Measurements from ENCODE around the gene ATP1A4.

ATP1A4 gene

GRCh38 chr1:160130939-160131338, 20.5 kb upstream of the ATP1A4 start:
- no peak for TF ChIP-seq CTCF (IDR thresholded peaks at IDR 0.05)

- TF ChIP-seq CTCF (IDR thresholded peaks at IDR 0.05) = no peak
Observed at GRCh38 chr1:160131803-160132565, 19.4 kb upstream of the ATP1A4 start.

- TF ChIP-seq CTCF (IDR thresholded peaks at IDR 0.05) = no peak
Observed at GRCh38 chr1:160133990-160134770, 17.2 kb upstream of the ATP1A4 start.

GRCh38 chr1:160134791-160135572, 16.4 kb upstream of the ATP1A4 start:
- TF ChIP-seq CTCF (IDR thresholded peaks at IDR 0.05) = no peak

GRCh38 chr1:160136121-160136925, 15.1 kb upstream of the ATP1A4 start:
- TF ChIP-seq CTCF (IDR thresholded peaks at IDR 0.05) = no peak

GRCh38 chr1:160136926-160137200, 14.5 kb upstream of the ATP1A4 start:
- TF ChIP-seq CTCF (IDR thresholded peaks at IDR 0.05) = no peak
